K562 (cell line): ENCODE measurements around the gene CLDN24. TPM values are rescaled to one million over a fixed set of nuclear protein-coding genes. Genes with fewer than 3 reads are reported as not detected.

Experiments used
- CBX5 ChIP-seq: IDR thresholded peaks from 2 replicates; pipeline ENCODE4 v1.6.1; 2014; ENCODE audit warnings: low read depth, borderline replicate concordance
- CHD7 ChIP-seq: fragments of 200-600 bp; sonication (generic); IDR thresholded peaks from one replicate; pipeline ENCODE4 v1.6.1; 2012; ENCODE audit warnings: mild to moderate bottlenecking, low read depth, low read length, inconsistent platforms
- ETV5 ChIP-seq: sonication (generic); formaldehyde crosslinking; IDR thresholded peaks from 2 replicates; pipeline ENCODE4 v1.4.0; 2020; ENCODE audit warnings: low read depth, mild to moderate bottlenecking, missing genetic modification reagents
- GABPA ChIP-seq: fragments of 200-800 bp; sonication (Bioruptor generic); conservative IDR thresholded peaks from 2 replicates; pipeline ENCODE4 v1.6.1; 2016; ENCODE audit warnings: low read depth, missing genetic modification characterization, missing compliant biosample characterization
- IRF9 ChIP-seq: fragments of 450-650 bp; IDR thresholded peaks from 2 replicates; pipeline ENCODE4 v1.6.1; 2016; ENCODE audit warnings: missing biosample characterization, missing genetic modification characterization
- LEF1 ChIP-seq: fragments of 450-650 bp; IDR thresholded peaks from 2 replicates; pipeline ENCODE4 v1.6.1; 2016; ENCODE audit warnings: mild to moderate bottlenecking
- MAFF ChIP-seq: IDR thresholded peaks from 2 replicates; pipeline ENCODE4 v1.6.1; 2012; ENCODE audit warnings: low read length, improper control_type of control experiment
- NR2F6 ChIP-seq: fragments of 450-650 bp; formaldehyde crosslinking; IDR thresholded peaks from 2 replicates; pipeline ENCODE4 v1.4.0; 2020; ENCODE audit warnings: mild to moderate bottlenecking
- POU5F1 ChIP-seq: fragments of 150-350 bp; IDR thresholded peaks from 2 replicates; pipeline ENCODE4 v1.6.1; 2014; ENCODE audit warnings: borderline replicate concordance, low read length, low read depth, mild to moderate bottlenecking; ENCODE audit not compliant: partially characterized antibody
- TEAD4 ChIP-seq, 2 experiments: sonication (generic) in 1 of 2; formaldehyde crosslinking in 1 of 2; IDR thresholded peaks; 2 replicates each; pipeline versions ENCODE4 v1.6.1 to v1.8.0; 2012 to 2022; ENCODE audit warnings: borderline replicate concordance in 1 of 2, inconsistent platforms in 1 of 2, low read length in 1 of 2, mild to moderate bottlenecking in 1 of 2, missing genetic modification reagents in 1 of 2
- TFAM ChIP-seq: fragments of 250-450 bp; sonication (Bioruptor Pico); conservative IDR thresholded peaks from 2 replicates; pipeline ENCODE4 v1.5.0; 2021; ENCODE audit warnings: mild to moderate bottlenecking, moderate library complexity
- U2AF1 ChIP-seq: fragments of 200-400 bp; formaldehyde crosslinking; optimal IDR thresholded peaks from 2 replicates; pipeline ENCODE3; 2017; ENCODE audit warnings: mild to moderate bottlenecking, low read depth, low read length, moderate library complexity
- ZBTB26 ChIP-seq: fragments of 450-650 bp; formaldehyde crosslinking; IDR thresholded peaks from 2 replicates; pipeline ENCODE4 v1.4.0; 2022; ENCODE audit warnings: missing genetic modification characterization
- ZKSCAN3 ChIP-seq: fragments of 250-450 bp; sonication (Bioruptor Pico); IDR thresholded peaks from 2 replicates; pipeline ENCODE4 v1.4.0; 2020
- ZNF253 ChIP-seq: fragments of 250-450 bp; sonication (Bioruptor Pico); conservative IDR thresholded peaks from 2 replicates; pipeline ENCODE4 v1.6.1; 2021; ENCODE audit warnings: mild to moderate bottlenecking
- ZNF717 ChIP-seq: fragments of 250-450 bp; sonication (Bioruptor Pico); IDR thresholded peaks from 2 replicates; pipeline ENCODE4 v1.5.0; 2021
- polyA plus RNA-seq, 8 experiments: library from polyadenylated mRNA; depleted of rRNA in 4 of 8; stranded (reverse) in 5 of 8; unstranded in 3 of 8; fragments of >200 nt; fragmentation: Nextera tagmentation in 2 of 8; fragmentation: Illumina TruSeq in 1 of 8; extraction: Ambion mirVana in 2 of 8; extraction: Trizol in 1 of 8; gene quantifications; 2 replicates each; pipeline versions ENCODE4 v1.2.1 to v1.2.3, GENCODE V29; 2011 to 2014; ENCODE audit warnings: inconsistent platforms in 1 of 8, missing spikeins in 1 of 8
- total RNA-seq, 7 experiments: library from RNA; depleted of rRNA in 6 of 7; stranded (reverse); fragments of >200 nt in 6 of 7; fragmentation: Illumina TruSeq in 2 of 7; extraction: Trizol in 2 of 7; gene quantifications; 2 replicates each; pipeline versions ENCODE4 v1.2.1 to v1.2.3, GENCODE V29; 2011 to 2021; ENCODE audit warnings: low replicate concordance in 1 of 7

CLDN24 gene
- total and polyA plus RNA-seq, 9 of the 15 experiments (the other 6 are each of a cell fraction or from before 2014, with no cell fraction given) = not detected

GRCh38 chr4:183335369-183335940 lies 13.2 kb upstream of the CLDN24 start (continued):
- TF ChIP-seq ZBTB26 (CRISPR knock-in tag) (no peak), ZNF717 (CRISPR knock-in tag) (no peak), IRF9 (tag) (no peak), CHD7 (no peak), ZNF253 (no peak), ETV5 (CRISPR knock-in tag) (no peak), CBX5 (no peak), U2AF1 (no peak), MAFF (no peak), LEF1 (no peak), TFAM (CRISPR knock-in tag) (no peak), TEAD4 (IDR thresholded peaks at IDR 0.05; ENCODE audit: low read length) (no peak; the same call in 1 of the 2 replicates), TEAD4 (CRISPR knock-in tag; IDR thresholded peaks at IDR 0.05; ENCODE audit: borderline replicate concordance) (no peak), GABPA (peak; percentile 59), POU5F1 (no peak), ZKSCAN3 (CRISPR knock-in tag) (no peak), NR2F6 (CRISPR knock-in tag) (no peak)
